22Rv1 (cell line): Measurements from ENCODE around the gene RASD2.

Experiments used
- H3K27ac ChIP-seq: fragments of 450-650 bp; 2 replicates; pipeline ENCODE4 v1.5.1; 2017
- ZFX ChIP-seq: fragments of 450-650 bp; IDR thresholded peaks from 2 replicates; pipeline ENCODE4 v1.6.1; 2017; ENCODE audit warnings: antibody characterized with exemption, borderline replicate concordance
- TF ChIP-seq, protein P1 (sequence below): fragments of 450-650 bp; IDR thresholded peaks from 2 replicates; pipeline ENCODE4 v1.5.1; 2017; ENCODE audit warnings: mild to moderate bottlenecking

Gene RASD2

DNA sequence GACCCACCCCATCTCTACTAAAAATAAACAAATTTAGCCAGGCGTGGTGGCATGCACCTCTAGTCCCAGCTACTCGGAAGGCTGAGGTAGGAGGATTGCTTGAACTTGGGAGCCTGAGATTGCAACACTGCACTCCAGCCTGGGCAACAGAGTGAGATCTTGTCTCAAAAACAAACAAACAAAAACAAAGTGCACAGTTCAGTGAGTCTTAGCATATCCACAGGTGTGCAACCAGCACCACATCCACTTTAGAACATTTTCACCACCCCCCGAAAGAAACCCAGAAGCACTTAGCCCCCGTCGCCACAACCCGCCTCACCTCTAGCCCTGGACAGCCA, 49.1 kb downstream of the RASD2 start:
- H3K27ac ChIP-seq, result no peak overlapping the region
- TF ChIP-seq, protein P1, sequence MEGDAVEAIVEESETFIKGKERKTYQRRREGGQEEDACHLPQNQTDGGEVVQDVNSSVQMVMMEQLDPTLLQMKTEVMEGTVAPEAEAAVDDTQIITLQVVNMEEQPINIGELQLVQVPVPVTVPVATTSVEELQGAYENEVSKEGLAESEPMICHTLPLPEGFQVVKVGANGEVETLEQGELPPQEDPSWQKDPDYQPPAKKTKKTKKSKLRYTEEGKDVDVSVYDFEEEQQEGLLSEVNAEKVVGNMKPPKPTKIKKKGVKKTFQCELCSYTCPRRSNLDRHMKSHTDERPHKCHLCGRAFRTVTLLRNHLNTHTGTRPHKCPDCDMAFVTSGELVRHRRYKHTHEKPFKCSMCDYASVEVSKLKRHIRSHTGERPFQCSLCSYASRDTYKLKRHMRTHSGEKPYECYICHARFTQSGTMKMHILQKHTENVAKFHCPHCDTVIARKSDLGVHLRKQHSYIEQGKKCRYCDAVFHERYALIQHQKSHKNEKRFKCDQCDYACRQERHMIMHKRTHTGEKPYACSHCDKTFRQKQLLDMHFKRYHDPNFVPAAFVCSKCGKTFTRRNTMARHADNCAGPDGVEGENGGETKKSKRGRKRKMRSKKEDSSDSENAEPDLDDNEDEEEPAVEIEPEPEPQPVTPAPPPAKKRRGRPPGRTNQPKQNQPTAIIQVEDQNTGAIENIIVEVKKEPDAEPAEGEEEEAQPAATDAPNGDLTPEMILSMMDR, result no peak
- TF ChIP-seq ZFX, result no peak

DNA sequence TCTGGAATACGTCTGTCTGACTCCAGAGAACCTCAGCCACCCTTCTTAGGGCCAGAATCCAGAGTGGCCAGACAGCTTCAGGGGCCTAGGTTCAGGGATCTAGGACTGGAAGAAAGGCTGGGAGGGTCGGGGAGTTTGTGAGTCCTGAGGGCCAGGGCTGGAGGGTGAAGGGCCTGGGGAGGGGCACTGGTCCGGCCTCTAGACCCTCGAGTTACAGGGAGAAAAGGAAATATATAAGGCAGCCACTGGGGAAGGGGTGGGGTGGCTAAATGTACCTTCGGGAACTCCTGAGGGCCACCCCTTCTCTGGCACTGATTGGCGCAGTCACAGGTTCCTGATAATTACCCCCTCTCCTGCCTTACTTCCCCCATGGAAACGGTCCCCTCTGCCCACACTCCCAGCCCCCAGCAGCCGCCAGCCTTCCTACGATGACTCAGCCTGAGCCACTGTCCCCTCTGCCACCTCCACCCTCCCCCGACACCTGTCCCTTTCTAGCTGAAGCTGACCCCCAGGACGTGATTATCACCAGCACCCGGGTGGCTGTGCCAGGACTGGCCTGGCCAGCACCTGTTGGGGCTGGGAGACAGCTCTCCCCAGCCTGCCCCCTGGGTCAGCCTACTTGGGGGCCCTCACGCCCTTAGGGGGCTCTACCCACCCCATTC, 50.1 kb downstream of the RASD2 start:
- TF ChIP-seq, protein P1, result no peak
- no peak for TF ChIP-seq ZFX
- no peak overlapping the region for H3K27ac ChIP-seq

DNA sequence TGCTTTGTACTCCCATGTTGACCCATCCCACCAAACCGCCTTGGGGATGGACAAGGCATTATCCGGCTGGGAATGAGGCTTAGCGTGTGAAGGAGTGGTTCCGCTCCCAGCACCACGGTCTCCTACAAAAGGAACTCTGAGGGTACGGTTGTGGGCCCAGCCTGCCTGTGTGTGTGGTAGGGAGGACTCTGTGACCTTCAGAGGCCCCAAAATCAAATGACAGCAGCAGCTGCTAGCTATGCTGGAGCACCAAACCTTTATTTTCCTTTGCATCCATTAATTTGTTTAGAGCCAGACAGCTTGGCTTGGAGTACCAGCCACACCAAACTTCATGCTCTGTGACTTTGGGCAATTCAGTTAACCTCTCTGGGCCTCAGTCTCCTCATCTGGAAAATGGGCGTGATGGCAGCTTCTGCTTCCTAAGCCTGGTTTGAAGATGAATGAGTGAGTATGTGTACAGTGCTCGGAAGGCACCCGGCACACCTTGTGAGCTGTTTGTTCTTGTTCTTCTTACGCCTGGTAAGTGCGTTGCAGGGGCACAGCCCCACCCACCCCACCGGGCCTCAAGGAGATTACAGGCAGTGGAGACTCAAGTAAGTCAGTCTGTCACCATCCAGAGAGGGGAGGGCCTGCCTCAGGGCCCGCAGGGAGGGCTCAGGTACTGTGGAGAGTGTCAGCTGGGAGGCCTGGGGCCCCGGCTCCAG, 51.2 kb downstream of the RASD2 start:
- TF ChIP-seq, protein P1, result no peak
- TF ChIP-seq ZFX, result no peak
- no peak overlapping the region for H3K27ac ChIP-seq

DNA sequence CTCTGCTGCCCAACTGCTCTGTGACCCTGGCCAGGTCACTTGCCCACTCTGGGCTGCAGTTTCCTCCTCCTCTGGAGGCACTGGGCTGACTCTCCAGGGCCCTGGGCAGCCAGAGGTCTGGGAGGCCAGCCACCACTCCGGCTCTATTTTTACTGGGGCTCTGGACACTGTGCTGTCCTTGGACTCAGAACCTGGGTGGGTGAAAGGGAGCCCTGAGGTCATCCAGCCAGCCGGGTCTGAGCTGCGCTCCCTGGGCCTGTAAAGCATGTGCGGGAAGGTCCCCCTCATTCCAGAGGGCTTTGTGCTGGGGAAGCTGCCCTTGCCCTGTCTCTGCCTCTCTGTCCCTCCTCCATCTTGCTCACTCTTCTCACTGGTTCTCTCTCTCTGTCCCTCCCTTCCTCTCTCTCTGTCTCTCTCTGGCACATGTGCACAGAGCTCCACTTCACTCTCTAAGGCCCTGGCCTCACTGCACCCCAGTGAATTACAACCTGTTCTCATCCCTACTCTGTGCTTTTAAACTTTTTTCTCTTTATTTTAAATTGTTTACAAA, 51.9 kb downstream of the RASD2 start:
- TF ChIP-seq, protein P1, result no peak
- TF ChIP-seq ZFX, result no peak
- H3K27ac ChIP-seq, result no peak overlapping the region

DNA sequence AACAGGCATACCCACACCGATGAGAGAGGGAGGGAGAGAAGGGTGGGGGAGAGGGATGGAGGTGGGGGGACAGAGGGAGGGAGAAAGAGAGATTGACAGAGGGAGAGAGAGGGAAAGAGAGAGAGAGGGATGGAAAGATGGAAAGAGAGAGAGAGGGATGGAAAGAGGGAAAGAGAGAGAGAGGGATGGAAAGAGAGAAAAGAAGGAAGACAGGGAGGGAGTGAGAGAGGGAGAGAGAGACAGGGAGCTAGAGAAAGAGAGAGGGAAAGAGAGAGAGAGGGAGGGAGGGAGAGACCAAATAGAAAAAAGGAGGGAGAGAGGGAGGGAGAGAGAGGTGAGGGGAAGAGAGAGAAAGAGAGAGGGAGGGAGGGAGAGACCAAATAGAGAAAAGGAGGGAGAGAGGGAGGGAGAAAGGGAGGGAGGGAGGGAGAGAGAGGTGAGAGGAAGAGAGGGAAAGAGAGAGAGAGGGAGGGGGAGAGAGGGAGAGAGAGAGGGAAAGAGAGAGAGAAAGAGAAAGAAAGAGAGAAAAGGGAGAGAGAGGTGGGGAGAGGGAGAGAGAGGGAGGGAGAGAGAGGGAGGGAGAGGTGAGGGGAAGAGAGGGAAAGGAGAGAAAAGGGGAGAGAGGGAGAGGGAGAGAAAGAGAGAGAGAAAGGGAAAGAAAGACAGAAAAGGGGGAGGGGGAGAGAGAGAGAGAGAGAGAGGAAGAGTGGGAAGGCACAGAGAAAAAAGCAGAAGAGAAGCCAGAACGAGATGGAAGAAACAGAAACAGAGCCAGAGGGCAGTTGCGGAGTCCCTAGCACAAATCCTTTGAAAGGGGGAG, 52.6 kb downstream of the RASD2 start:
- TF ChIP-seq, protein P1, result no peak
- no peak for TF ChIP-seq ZFX
- H3K27ac ChIP-seq, result no peak overlapping the region

DNA sequence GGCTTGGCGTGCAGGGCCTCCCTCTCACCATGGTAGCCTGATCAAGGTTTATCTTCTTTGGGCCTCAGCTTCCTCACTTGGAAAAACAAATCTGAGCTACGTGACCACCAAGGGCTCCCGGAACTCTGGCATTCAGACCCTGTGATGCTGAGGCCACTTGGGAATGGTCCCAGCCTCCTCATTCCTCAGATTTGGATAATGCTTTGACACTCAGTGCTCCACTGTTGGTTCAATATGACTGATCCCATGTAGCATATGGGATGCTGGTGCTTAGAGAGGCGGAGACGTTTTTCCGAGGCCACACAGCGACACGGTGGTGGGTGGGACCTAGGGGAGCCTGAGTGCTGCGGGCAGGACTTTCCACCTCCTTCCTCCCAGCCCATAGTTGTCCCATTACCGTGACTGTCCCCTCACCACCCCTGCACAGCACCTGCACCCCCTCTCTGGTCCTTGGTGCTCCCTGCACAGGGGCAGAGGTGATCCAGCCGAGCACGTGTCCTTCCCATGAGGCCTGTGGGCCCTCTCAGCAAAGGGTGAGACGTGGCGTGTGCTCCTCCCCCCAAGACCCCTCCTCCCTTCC, 53.4 kb downstream of the RASD2 start:
- TF ChIP-seq, protein P1, result no peak
- TF ChIP-seq ZFX, result no peak
- no peak overlapping the region for H3K27ac ChIP-seq
